C1 segment of cervical spinal cord (tissue), 14 donors: ENCODE measurements around the gene SLIT3.

Source experiments
- DNase-seq, 14 donors: peaks; one replicate each; lab custom pipeline; 2025; lab: John Stamatoyannopoulos, UW

SLIT3 gene

DNA sequence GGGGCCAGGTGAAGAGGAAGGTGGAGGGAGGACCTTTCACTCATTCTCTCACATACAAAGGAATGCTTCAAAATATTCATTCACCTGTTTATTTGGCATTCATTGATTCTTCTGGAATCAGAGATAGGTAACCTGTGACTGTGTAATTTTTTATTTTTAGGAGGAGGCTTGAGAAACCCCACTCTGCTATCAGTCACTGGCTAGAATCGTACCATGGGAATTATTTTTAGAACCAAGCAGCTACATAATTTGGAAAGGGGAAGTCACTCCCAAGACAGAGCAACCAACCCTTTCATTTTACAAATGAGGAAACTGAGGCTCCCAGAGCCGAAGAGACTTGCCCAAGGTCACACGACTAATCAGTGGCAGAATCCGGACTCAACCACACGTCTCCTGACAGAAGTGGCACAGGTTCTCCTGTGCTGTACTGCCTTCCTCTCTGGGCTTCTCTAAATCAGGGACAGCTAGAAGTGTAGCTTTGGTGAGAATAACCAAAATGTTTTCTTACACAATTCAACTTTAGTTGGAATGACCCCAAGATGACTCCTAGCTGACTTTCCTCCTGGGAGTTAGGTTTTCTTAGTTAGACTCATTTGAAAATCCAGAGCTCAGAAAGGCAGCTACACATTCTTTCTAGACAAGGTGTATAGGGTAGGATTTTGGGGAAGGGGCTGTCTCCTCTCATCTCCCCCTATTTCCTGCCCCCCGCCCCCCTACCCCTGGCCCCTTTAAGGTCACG, 457.5 kb downstream of the SLIT3 start:
- DNase-seq = no peak

DNA sequence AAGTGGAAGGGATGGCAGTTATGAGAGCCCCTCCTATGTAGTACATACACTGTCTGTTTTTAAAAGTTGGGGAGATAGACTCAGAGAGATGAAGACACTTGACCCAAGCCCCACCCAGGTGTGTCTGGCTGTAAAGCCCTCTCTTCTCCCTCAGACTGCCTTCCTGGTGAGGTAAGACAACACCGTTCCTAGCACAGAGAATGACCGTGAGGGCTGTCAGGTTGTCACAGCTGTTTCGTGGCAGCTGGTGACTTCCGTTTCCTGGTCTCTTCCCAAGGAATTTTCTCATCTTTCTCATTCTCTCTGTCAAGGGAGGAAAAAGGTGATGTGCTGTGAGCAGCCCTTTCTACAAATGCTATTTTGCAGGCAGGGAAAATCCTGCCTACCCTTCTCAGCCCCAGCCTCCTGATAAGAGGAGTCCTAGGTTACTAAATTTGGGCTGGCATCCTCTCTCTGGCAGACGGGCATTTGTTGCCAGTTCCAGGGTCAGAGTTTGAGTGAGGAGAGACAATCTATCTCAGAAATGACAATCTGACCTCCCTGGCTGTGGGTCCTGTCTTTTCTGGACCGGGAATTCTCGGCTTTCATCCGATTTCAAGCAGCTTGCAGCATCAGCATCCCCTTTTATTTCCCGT, 458.3 kb downstream of the SLIT3 start:
- DNase-seq = no peak

DNA sequence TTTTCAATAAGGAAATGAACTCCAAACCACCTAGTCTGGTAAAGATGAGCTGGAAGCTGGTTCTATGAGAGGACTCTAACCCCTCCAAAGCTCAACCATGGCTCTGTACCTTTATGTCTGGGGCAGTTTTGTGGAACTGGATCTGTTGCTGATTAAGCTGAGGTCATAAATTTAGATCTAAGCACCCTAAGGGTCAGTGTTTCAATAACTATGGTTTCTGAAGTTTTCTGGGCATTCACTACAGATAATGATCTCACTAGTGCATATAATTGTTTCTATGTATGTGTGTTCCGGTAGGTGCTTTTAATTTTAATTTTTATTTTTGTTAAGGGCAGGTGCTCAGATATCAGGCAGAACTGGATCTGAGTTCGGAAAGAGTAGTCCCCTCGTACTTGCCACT, 463.1 kb downstream of the SLIT3 start:
- no peak for DNase-seq

DNA sequence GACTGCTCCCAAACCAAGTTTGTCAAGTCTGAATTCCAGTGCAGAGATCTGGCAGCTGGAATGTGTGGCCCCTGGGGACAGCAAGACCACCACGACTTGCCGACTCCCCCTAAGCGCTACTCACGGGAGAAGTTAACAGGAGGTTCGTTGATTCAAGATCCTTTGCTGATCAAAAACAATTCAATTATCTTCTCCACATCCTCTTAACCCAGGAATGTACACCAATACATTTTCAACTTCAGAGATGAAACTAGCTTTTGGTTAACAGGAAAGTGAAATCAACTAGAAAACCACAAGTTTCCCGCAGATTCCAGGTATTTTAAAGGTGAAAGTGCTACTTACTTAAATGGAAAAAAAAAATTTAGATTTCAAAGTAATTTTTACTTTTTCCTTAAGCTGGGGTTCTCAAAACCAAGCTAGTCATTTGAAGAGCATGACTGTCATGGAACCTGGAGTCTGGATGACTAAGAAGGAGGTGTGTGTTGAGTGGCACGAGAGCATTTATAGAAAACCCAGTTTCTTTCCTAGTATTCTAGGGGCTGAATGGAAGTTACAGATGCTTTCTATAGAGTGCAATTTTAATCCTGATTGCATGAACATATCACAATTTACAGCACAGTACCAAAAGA, 464.2 kb downstream of the SLIT3 start:
- no peak for DNase-seq

DNA sequence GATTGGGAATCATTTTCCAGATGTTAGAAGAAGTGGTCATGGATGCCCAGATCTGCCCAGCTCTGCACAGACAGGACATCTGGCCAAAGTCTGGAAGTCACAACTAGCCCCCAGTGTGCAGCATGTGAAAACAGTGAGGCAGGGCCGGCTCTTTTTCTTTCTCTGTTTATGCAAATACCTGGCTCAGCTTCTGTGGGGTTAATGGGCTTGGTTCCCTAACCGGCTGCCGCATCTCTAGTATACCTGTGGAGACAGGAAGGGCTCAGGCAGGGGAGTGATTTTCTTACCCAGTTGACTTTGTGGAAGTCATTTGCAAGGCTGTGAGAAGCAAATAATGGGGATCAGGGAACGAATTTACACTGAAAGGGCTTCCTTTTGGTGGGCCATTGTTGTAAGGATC, 467.0 kb downstream of the SLIT3 start:
- no peak for DNase-seq

DNA sequence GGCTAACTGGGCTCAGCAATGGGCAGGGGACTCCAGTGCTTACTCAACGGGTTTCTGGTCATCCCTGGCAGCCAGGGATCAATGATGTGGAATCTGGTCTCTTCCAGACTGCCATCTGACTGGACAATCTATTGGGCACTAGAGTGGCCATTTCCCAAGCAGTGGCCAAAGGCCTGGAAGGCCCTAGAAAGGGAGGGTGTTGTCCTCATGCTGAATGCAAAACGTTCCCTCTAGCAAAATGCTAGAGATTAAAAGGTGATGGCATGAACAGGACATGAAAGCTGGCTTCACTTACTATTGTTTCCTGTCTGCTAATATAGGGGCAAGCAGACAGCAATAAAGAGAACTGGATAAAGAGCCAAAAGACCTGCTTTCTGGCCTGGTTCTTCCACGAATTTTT, 467.6 kb downstream of the SLIT3 start:
- DNase-seq = no peak

DNA sequence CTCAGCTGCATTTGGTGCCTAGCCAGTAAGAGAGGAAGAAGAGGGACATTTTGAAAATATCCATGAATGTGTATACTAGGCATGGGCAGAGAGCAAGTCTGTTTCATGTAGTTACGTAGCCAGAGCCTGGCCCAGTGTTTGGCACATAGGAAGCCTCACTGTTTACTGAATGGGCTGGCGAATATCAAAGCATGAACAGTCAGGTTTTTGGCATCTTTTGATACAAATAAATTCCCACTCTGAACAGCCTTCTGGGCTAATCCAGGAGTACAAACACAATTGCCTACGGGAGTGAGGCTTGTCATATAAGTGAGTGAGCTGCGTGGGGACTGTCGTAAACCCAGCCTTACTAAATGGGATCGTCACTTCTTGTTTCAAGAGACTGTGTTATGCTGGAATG, 468.6 kb downstream of the SLIT3 start:
- peak in 1 of 14 donors; percentile 15 for DNase-seq

DNA sequence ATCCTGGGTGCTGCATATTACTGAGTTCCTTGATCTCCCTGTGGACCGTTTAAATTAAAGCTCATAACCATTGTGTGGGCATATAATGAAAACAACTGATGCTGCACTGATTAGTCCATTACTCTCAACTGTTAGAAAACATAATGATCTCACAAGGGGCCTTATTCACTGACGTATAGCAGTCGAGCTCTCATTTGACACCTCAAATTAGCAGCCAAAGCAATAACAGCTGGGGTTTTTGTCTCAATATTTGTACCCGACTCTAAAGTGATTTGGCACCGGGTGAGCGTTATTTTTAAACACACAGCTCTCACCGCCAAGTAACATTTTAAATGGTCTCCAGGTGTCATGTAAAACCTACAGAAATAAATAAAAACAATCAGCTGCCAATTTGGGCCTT, 469.6 kb downstream of the SLIT3 start:
- DNase-seq = peak in 1 of 14 donors; percentile 21

DNA sequence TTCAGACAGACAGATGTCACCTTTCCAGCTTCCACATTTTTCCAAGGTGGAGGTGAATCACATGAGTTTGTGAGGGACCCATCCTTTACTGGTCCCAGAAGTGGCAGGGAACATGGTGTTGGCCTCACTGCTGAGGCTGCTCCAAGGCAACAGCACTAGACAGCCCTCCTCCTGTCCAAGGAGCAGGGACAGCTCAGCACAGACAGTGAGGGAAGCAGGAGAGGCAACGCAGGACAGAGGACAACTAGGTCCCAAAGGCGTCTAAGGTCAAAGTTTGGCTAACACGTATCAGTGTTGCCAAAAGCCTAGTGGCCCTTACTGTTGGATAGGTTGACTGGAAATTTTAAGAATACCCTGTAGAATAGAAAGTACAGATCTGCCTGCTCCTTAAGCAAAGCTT, 470.1 kb downstream of the SLIT3 start:
- no peak for DNase-seq

DNA sequence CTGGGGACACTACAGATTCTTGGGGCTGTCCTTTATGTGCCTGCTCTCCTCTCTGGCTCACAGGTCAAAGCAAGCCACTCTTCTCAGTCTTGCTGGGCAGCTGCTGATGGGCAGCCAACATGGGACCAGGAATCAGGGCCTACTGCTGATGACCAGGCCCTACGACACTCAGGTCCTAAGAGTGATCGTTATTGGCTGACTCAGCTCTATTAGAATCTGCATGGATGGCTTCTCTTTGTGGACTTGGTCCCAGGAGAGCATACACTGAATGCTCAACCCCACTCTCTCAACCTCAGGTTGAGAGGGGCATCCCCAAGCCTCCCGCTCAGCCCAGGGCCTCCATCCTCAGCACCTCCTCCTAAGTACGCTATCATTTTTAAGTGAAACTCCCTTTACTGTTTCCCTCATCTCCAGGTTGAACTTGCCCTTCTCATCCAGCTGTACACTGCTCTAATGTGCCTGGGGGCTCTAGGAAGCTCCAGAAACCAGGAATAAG, 471.0 kb downstream of the SLIT3 start:
- DNase-seq = no peak

DNA sequence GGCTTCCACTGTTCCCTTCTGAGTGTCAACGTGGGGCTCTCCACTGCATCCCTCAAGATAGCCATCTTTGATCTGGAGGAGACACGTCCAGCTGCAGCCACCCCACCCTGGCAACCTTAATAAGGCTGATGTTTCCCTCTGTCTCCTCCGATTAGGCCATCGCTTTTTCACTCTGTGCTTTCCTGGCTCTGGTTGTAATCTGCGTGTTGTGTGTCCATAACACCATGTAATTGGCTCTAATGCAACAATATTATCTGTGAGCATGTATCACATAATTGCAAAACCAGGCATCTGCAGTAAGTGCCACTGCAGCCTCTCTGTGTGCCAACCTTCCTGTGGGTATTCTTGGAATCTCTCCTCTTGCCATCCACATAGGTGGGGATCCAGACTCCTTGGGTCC, 471.9 kb downstream of the SLIT3 start:
- DNase-seq = no peak

DNA sequence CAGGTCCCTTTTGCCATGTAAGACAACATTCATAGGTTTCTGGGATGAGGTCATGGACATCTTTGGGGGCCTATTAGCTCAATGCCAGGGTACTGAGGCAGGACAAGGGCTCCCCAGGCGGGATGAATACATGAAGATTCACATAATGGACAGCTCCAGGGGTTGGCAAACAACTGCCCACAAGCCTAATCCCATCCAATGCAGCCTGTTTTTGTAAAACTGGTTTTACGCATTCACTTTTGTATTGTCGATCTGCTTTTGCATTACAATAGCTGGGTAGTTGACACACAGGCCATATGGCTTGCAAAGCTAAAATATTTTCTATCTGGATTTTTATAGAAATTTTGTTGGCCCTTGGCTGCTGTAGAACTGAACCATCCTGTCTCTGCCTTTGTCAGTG, 473.3 kb downstream of the SLIT3 start:
- no peak for DNase-seq

DNA sequence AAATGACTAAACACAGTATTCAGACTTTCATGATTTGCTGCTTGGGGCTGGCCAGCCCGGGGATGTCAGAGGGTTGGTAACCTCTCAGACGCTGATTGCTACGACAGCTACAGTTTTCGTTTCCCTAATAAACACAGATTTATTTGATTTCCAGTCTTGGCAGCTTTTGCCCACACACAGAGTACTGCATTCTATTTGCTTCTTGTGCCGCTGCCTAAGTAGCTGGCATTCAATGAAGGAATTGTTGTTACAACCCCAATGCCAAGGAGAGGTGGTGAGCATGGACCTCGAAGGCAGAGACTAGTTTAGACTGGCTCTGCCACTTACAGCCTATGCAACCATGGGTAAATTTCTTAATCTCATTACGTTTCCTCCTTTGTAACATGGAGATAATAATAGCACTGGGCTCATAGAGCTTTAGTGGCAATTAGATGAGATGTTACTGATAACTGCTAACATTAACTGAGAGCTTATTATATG, 474.7 kb downstream of the SLIT3 start:
- DNase-seq = peak in 7 of 14 donors; percentile 4 to 35 (median 16)

DNA sequence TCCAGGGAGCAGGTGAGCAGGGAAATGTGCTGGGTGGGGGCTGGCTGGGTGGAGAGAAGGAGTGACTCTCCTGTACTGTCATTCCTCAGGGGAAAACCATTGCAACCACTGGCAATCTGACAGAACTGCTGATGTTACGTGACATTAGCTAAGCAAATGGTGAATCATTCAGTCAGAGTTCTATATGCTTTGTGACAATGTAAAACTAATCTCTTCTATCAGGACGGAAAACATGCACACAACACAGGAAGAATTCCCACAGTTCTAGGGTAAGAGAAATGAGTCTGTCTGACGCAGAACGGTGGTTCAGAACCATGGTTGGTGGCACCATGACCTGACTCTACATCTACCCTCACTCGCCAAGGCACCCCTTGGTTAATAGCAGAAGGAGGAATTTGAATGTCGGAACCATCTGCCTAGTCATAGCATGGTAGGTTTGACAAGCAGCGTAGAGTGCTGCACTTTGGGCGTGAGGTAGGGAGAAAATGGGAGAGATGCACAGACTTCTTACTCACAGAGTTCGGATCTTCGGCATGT, 478.1 kb downstream of the SLIT3 start:
- DNase-seq = no peak

DNA sequence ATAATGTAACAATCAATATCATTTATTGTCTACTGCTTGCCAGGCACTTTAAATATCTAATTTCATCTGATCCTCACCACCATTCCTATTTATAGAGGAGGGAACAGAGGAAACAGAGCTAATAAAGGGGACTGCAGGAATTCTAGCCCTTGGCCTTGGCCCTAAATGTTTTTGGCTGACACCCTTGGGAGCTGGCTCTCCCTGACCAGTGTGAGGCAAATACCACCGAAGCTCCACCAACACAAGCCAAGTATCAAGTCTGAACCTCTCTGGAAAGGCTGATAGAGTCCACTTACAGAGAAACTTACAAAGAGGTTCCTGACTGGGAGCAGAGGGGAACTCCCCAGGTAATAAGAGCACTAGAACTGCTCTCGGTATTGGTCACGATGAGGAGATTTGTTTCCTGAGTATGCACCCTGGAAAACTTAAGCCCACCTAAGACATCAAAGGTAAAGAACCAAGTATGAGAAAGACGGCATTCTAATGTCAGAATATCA, 478.6 kb downstream of the SLIT3 start:
- no peak for DNase-seq

DNA sequence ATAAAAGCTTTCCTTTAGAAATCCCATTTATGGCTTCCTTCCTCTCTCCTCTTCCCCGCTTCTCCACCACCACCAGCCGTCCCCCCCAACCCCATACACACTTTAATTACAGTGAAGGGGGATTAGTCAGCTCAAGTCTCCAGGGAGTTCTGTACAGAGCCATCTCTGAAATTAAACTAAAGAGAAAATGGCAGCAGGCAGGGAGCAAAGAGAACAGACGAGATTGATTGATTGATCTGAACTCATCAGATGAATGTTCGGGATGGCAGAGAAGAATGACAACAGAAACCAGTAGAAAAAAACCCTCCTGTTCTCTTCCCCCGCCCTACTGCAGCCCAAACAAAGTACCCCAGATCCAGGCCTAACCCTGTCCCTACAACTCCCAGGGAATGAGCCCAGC, 480.1 kb downstream of the SLIT3 start:
- no peak for DNase-seq

DNA sequence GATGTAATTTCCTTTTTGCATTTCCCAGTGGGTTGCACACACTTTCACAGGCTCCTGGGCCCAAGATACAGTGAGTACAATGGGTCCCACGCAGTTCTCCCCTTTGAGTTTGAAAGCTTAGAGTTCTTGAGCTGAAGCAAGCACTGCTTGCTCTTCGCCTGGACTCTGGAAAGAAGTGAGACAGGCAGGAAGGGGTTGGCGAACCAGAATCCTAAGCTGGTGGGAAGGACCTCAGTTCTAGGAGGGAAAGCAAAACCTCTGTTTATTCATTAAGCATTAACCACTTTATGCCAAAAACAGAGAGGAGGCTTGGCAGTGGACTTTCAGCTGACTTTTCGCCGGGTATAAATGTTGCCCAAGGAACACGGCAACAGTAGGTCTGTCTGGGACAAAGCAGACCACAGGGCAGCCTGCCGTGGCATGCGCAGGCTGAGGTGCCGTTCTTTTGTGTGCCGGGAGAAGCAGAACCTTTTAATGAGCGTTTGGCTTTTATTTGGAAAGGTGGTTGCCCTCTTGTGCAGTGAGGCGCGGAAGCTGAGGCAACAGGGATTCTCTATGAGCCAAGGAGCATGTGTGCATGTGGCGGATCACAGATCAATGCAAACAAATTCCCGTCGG, 481.8 kb downstream of the SLIT3 start:
- peak in 5 of 14 donors; percentile 4 to 24 (median 13) for DNase-seq

DNA sequence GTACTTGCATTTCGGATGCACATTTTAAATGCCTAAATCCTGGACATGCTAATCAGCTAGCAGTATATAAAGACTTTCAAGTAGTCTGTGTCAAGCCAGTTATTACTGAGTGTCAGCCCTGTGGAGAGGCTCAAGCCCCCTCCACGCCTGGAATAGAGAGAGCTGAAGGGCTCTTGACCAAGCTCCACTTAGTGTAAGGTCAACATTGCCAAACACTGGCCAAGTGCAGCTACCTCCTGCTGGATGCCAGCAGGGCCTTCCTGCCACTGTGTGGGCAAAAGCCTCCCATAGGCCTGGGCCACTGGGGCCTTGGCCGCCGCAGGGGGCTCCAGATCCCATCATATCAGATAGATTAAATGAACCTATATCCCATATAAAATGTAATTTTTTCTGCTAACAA, 482.4 kb downstream of the SLIT3 start:
- DNase-seq = no peak

DNA sequence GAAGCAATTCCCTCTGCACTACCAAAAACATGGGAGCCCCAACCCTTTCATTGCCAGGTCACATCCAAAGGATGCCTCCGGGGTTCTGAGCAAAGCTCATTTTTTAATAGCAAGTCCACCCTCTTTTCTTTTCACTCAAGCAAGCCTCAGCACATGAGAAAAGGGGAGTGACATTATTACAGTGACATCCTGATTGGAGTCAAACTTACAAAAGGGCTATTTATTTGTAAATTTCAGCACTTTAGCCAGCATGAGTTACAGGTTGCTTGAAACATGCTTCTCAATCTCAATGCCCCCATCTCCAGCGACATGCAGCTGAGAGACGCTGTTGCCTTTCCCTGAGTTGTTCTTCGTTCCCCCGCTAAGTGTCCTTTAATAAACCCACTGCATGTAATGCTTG, 483.3 kb downstream of the SLIT3 start:
- DNase-seq = no peak

DNA sequence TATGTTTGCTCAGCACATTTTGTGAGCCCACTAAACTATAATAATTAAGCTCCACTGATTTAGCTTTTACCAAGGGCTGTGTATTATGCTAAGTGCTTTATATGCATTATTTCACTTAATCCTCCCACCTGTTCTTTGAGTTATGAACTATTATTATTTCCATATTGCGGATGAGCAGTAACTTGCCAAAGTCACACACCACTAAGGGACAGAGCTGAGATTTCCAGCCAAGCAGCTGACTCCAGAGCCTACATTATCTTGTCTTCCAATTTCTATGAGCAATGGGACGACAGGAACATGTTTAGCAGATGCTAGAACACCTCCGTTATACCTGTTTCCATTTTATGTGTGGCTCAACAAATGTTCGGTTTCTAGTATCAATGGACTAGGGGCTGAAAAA, 484.3 kb downstream of the SLIT3 start:
- no peak for DNase-seq

DNA sequence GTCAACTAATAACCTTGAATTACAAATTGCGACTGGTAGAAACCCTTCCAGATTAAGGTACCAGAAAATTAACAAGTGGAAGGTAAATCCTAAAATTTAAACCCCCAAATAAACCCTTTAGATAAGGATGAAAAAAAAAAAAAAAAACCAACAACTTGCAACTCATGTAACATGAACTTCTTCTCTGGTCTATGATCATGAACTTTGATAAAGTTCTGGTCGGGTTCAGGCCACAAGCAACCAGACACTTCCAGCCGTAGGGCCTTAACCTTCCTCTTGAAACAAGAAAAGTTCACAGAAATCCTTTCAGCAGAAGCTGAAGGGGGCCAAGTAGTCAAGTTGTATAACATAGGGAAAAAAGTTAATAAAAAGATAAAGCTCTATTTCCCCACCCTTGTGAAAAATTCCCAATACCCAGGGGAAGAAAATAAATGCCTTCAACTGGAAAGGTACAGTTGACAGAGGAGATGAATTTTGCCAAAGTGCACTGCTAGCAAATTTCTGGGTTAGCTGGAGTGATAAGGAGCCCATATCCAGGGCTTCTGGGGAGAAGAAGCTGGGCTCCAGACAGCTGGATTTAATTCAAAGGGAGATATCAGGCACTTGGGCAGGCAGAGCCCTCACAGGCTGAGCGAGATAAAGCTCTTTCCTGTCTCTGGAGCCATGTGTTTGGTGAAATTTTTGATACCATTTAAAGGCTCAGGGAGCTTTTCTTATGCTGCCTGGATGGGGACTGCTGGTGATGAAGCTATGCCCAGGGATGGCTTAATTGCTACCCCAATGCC, 487.6 kb downstream of the SLIT3 start:
- no peak for DNase-seq
